DLD1 (cell line): ENCODE measurements around the gene MCTP1.

Experiments
- in situ Hi-C: cut with HindIII; loops from 2 replicates; pipeline ENCODE4 v1.10.0; 2017; ENCODE audit warnings: low sequenced_read_pairs

Gene MCTP1

GRCh38 chr5:94778732-94779131, 506.2 kb downstream of the MCTP1 start:
- in situ Hi-C loops: no loop called here

DNA sequence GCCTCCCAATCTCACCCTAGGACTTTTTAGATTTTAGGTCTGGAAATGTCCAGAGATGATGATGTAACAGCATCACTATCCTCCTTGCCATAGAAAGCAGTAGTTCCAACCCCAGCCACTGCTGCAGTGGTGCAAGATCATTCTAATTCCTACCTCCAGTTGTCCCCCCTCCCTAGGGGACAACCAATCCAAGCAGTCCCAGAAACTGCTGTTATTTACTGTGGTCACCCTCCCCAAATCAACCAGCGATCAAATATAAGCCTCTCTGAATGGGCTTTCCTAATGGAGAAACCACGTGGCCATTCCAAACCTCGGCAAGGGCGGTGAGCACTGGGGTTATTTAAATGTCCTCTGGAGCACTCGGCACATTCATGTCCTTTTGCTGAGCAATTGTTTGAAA, 506.6 kb downstream of the MCTP1 start:
- in situ Hi-C loops: no loop called here

GRCh38 chr5:94777056-94777880, 507.6 kb downstream of the MCTP1 start:
- in situ Hi-C loops: no loop called here

DNA sequence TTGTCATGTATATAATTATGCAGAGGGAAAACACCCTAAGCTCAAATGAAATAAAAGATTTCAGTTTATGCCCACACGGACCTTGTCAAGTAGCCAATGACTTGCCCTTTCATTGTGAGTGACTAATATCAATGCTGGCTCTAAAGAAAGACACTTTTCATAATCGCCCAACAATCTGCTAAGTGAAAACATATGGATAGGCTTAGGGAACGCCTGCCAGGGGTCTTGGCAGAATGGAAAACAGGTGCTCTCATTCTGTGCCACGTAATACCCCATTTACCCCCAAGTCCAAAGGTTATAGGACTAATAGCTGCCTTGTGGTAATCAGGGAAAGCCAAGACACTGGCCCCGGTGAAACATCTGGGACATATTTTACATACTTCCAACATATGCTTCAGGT, 508.7 kb downstream of the MCTP1 start:
- in situ Hi-C loops: no loop called here

DNA sequence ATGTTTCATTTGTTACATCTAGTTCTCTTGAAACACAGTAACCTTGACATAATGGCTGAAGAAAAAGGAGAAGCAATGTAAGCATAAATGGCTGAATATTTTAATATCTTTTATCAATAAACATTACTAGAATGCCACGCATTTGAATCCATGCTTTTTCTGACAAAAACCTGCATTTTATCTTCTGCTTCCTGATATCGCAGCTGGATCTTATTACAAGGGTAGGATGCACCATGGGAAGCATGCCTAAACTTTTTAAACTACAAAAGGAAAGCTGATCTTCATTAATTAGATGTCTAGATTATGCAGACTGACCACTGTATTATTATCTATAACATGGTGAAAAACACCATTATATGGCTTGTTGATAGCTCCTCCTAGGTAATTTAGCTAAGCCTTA, 509.8 kb downstream of the MCTP1 start:
- in situ Hi-C loops: no loop called here

- in situ Hi-C loops: no loop called here
Observed at GRCh38 chr5:94771742-94772141, 513.2 kb downstream of the MCTP1 start.

- in situ Hi-C loops: no loop called here
Observed at GRCh38 chr5:94769996-94770395, 514.9 kb downstream of the MCTP1 start.

DNA sequence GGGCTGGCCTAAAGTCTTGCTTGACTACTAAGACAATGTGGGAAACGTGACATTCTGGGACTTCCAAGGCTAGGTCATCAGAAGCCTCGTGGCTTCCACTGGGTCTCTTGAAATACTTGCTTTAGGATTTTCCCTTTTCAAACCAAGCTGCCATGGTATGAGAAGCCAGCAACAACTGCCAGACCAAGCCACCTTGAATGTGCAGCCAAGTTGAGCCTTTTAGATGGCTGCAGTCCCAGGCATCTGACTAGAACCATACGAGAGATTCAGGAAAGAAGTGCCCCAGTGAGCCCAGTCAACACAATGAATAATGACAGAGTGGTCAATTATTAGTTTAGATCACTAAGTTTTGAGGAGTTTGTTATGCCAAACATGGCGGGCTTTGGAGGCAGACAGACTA, 523.1 kb downstream of the MCTP1 start:
- in situ Hi-C loops: no loop called here

DNA sequence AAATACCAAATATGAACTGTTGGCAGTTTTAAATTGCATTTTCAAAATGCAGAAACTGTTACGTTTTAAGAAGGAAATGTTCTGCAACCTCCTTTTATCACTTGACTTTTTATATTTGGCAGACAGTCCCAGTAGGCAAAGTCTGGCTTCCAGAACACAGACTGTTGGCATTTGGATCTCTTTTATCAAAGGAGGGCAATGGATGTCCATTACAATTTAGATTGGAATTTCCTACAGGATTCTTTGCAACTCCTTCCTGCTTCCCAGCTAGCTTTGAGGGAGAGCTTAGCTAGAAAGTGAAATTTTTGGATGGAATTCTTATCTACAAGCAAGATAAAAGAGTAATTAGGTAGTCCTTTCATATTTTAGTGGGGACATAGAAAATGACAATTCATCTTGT, 523.8 kb downstream of the MCTP1 start:
- in situ Hi-C loops: no loop called here

- in situ Hi-C loops: no loop called here
Observed at GRCh38 chr5:94759961-94760360, 524.9 kb downstream of the MCTP1 start.

- in situ Hi-C loops: no loop called here
Observed at GRCh38 chr5:94759022-94759421, 525.9 kb downstream of the MCTP1 start.

DNA sequence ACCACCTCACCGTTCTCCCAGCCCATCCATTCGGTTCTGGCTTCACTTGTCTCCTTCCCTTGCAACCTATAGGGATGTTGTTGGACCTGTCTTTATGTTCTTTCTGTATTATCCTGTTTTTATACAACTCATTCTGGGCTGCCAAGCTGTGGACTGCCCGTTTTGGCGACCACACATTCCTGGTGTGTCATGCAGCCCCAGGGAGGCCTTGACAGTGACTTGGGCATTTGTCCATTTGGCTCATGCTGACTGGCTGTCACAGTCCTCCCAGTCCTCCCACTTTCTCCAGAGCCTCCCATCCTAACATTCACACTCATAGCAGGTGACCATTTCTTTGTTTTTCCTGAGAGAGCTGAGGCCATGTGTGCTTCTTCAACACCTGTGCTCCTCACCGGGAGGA, 530.1 kb downstream of the MCTP1 start:
- in situ Hi-C loops: no loop called here

- in situ Hi-C loops: no loop called here
Observed at GRCh38 chr5:94751460-94751859, 533.4 kb downstream of the MCTP1 start.

- in situ Hi-C loops: no loop called here
Observed at GRCh38 chr5:94750681-94751080, 534.2 kb downstream of the MCTP1 start.

DNA sequence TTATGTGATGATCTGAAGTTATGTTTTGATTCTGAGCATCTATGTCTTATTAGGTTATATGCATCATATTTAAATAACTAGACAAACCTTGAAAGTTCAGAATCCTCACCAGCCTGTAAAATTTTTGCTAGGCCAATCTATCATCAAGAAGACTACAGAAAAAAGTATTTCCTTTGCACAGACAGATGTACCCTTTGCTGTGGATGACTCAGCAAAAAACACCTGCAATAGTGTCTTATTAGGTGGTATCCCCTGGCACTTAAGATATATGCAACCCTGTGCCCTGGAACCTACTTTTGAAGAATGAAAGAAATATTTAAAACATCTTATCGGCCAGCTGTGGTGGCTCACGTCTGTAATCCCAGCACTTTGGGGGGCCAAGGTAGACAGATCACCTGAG, 535.9 kb downstream of the MCTP1 start:
- in situ Hi-C loops: no loop called here

- in situ Hi-C loops: no loop called here
Observed at GRCh38 chr5:94748212-94748611, 536.7 kb downstream of the MCTP1 start.

GRCh38 chr5:94747371-94747770, 537.5 kb downstream of the MCTP1 start:
- in situ Hi-C loops: no loop called here

GRCh38 chr5:94746731-94747124, 538.2 kb downstream of the MCTP1 start:
- in situ Hi-C loops: no loop called here

GRCh38 chr5:94745786-94746730, 538.8 kb downstream of the MCTP1 start:
- in situ Hi-C loops: no loop called here

- in situ Hi-C loops: no loop called here
Observed at GRCh38 chr5:94744906-94745305, 540.0 kb downstream of the MCTP1 start.

DNA sequence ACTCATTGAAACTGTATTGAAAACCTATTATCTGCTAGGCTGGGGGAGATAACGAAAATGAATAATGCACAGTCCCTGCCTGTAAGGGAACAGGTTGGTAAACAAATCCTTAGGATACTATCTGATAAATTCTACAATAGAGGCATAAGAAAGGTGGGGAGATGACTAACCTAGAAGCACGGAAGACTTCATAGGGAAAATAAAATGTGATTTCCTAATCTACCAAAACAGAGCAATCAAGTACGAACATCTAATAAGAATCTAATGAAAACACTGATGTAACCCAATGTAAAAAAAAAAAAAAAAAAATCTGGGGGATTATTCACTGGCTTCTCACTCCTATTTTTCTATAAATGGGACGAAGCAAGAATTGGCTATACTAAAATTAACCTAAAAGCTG, 542.0 kb downstream of the MCTP1 start:
- in situ Hi-C loops: no loop called here

GRCh38 chr5:94740286-94740685, 544.6 kb downstream of the MCTP1 start:
- in situ Hi-C loops: no loop called here
